Measurements from ENCODE around the gene TET2. TPM values are rescaled to one million over a fixed set of nuclear protein-coding genes. Genes with fewer than 3 reads are reported as not detected.

Gene TET2
- polyA plus RNA-seq, 3 donors = 21.4 to 30.0 (median 25.1) TPM

DNA sequence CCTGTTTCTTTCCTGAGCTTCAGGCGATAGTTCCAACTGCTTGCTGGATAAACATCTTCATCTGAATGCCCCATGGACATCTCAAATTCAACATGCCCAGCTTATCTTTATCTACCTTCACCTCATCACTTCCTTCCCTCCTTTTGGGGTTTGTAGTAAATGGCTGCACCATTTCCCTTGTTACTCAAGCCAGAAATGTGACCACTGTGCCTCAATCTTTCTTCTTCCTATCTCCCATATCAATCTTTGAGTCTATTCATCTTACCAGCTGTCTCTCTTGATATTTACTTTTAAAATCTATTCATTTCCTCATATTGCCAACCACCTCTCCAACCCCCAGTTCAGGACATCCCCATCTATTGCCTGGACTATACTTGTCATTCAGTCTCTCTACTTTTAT, 171.8 kb downstream of the TET2 start:
- no peak for DNase-seq (ENCODE audit: extremely low read depth in 1 of 11, low read depth in 9 of 11, low spot score in 4 of 11)

DNA sequence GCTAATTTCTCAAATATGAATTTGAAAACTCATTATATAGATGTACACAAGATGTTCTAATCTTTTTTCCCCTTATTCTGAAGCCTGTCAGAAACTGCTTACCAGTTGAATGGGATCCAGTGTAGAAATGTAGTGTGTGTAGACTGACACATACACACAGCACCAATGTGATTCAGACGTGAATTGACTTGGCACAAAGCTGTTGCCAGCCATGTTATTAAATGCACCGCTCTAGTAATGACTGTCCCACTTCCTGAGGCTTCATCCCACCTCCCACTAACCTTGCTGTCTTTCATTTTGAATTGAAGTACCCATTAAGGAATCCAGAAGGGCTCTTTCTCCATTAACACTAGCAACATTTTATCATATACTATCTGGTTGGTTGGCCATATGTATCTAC, 180.5 kb downstream of the TET2 start:
- no peak for DNase-seq (ENCODE audit: extremely low read depth in 1 of 11, low read depth in 9 of 11, low spot score in 4 of 11)

- DNase-seq (ENCODE audit: extremely low read depth in 1 of 11, low read depth in 9 of 11, low spot score in 4 of 11) = no peak
Measured at GRCh38 chr4:105327956-105328355, 181.3 kb downstream of the TET2 start.

GRCh38 chr4:105329081-105329480, 182.4 kb downstream of the TET2 start:
- DNase-seq (ENCODE audit: extremely low read depth in 1 of 11, low read depth in 9 of 11, low spot score in 4 of 11) = no peak
